H9 (cell line): ENCODE data around the gene RPS19. TPM values are rescaled to one million over a fixed set of nuclear protein-coding genes. Genes with fewer than 3 reads are reported as not detected.

Experiments
- DNase-seq: peaks from one replicate; pipeline ENCODE4 v3.0.0-alpha.2; 2017
- H2AFZ ChIP-seq: one replicate; pipeline ENCODE4 v1.6.1; 2013; ENCODE audit warnings: mild to moderate bottlenecking, low read length, control low read depth, moderate library complexity
- H2AK5ac ChIP-seq: 2 replicates; pipeline ENCODE4 v1.6.1; 2013; ENCODE audit warnings: low read length, control low read depth, mixed read lengths; ENCODE audit not compliant: insufficient read length
- H2BK120ac ChIP-seq: one replicate; pipeline ENCODE4 v1.6.1; 2013; ENCODE audit warnings: low read depth, mild to moderate bottlenecking, low read length, control low read depth, inconsistent platforms; ENCODE audit not compliant: poor library complexity, severe bottlenecking
- H2BK12ac ChIP-seq: 2 replicates; pipeline ENCODE4 v1.6.1; 2013; ENCODE audit warnings: low read length, control low read depth, mixed read lengths, low read depth; ENCODE audit not compliant: insufficient read length
- H2BK15ac ChIP-seq: 2 replicates; pipeline ENCODE4 v1.6.1; 2013; ENCODE audit warnings: low read depth, low read length, control low read depth
- H2BK20ac ChIP-seq: one replicate; pipeline ENCODE4 v1.6.1; 2013; ENCODE audit warnings: low read depth, mild to moderate bottlenecking, low read length, control low read depth, inconsistent platforms; ENCODE audit not compliant: poor library complexity, severe bottlenecking
- H2BK5ac ChIP-seq: 2 replicates; pipeline ENCODE4 v1.6.1; 2013; ENCODE audit warnings: low read length, control low read depth, mixed read lengths; ENCODE audit not compliant: insufficient read length
- H3K14ac ChIP-seq: 2 replicates; pipeline ENCODE4 v1.6.1; 2013; ENCODE audit warnings: low read length, control low read depth; ENCODE audit not compliant: insufficient read depth
- H3K18ac ChIP-seq: 2 replicates; pipeline ENCODE4 v1.6.1; 2013; ENCODE audit warnings: low read depth, mild to moderate bottlenecking, mixed read lengths, low read length, control low read depth; ENCODE audit not compliant: insufficient read length
- H3K23ac ChIP-seq: 2 replicates; pipeline ENCODE4 v1.6.1; 2013; ENCODE audit warnings: low read length, control low read depth, mixed read lengths, low read depth; ENCODE audit not compliant: insufficient read length
- H3K23me2 ChIP-seq: 2 replicates; pipeline ENCODE4 v1.6.1; 2013; ENCODE audit warnings: low read depth, mild to moderate bottlenecking, mixed read lengths, low read length, control low read depth; ENCODE audit not compliant: insufficient read length, poor library complexity, severe bottlenecking
- H3K27ac ChIP-seq: 2 replicates; pipeline ENCODE4 v1.5.1; 2013; ENCODE audit warnings: low read length, control low read depth, mixed read lengths, low read depth; ENCODE audit not compliant: insufficient read length
- H3K27me3 ChIP-seq: 2 replicates; pipeline ENCODE4 v1.6.1; 2013; ENCODE audit warnings: low read length, control low read depth, inconsistent platforms; ENCODE audit not compliant: insufficient read depth
- H3K4ac ChIP-seq: 2 replicates; pipeline ENCODE4 v1.6.1; 2013; ENCODE audit warnings: low read depth, mild to moderate bottlenecking, control low read depth, inconsistent platforms, low read length, moderate library complexity
- H3K4me1 ChIP-seq: 2 replicates; pipeline ENCODE4 v1.6.1; 2013; ENCODE audit warnings: low read length, control low read depth, inconsistent platforms; ENCODE audit not compliant: insufficient read depth
- H3K4me2 ChIP-seq: 2 replicates; pipeline ENCODE4 v1.6.1; 2013; ENCODE audit warnings: low read length, control low read depth, mixed read lengths; ENCODE audit not compliant: insufficient read length, insufficient read depth
- H3K56ac ChIP-seq: 2 replicates; pipeline ENCODE4 v1.6.1; 2013; ENCODE audit warnings: low read depth, mild to moderate bottlenecking, mixed read lengths, low read length, control low read depth; ENCODE audit not compliant: insufficient read length
- H3K79me1 ChIP-seq: 2 replicates; pipeline ENCODE4 v1.6.1; 2013; ENCODE audit warnings: low read depth, mild to moderate bottlenecking, moderate library complexity, low read length, control low read depth, inconsistent platforms; ENCODE audit not compliant: insufficient read depth, poor library complexity, severe bottlenecking
- H3K79me2 ChIP-seq: 2 replicates; pipeline ENCODE4 v1.6.1; 2013; ENCODE audit warnings: low read length, control low read depth, inconsistent platforms; ENCODE audit not compliant: insufficient read depth
- H3K9ac ChIP-seq: 2 replicates; pipeline ENCODE4 v1.6.1; 2013; ENCODE audit warnings: low read length, control low read depth, mixed read lengths; ENCODE audit not compliant: insufficient read length; ENCODE audit errors: extremely low read depth
- H3K9me3 ChIP-seq: one replicate; pipeline ENCODE4 v1.6.1; 2013; ENCODE audit warnings: low read depth, low read length, inconsistent platforms; ENCODE audit not compliant: control insufficient read depth
- H3T11ph ChIP-seq: one replicate; pipeline ENCODE4 v1.6.1; 2013; ENCODE audit warnings: mild to moderate bottlenecking, low read length, control low read depth, inconsistent platforms
- H4K20me1 ChIP-seq: one replicate; pipeline ENCODE4 v1.6.1; 2013; ENCODE audit not compliant: control insufficient read depth, insufficient read length, insufficient read depth
- H4K5ac ChIP-seq: 2 replicates; pipeline ENCODE4 v1.6.1; 2013; ENCODE audit warnings: low read depth, mild to moderate bottlenecking, mixed read lengths, low read length, control low read depth; ENCODE audit not compliant: insufficient read length
- H4K8ac ChIP-seq: replicated peaks from 2 replicates; pipeline ENCODE4 v1.6.1; 2013; ENCODE audit warnings: low read length, control low read depth, mixed read lengths, low read depth; ENCODE audit not compliant: insufficient read length
- H4K91ac ChIP-seq: 2 replicates; pipeline ENCODE4 v1.6.1; 2013; ENCODE audit warnings: low read depth, mild to moderate bottlenecking, moderate library complexity, mixed read lengths, low read length, control low read depth; ENCODE audit not compliant: insufficient read length
- H3K27ac Mint-ChIP-seq, 3 experiments: 2 replicates in 2 of 3; 3 replicates in 1 of 3; pipeline ENCODE4 v1.8.0; 2020 to 2021; ENCODE audit warnings: mixed read lengths in 3 of 3, mild to moderate bottlenecking in 1 of 3, moderate library complexity in 1 of 3
- H3K27me3 Mint-ChIP-seq: 2 replicates; pipeline ENCODE4 v1.8.0; 2021; ENCODE audit warnings: low read depth, mild to moderate bottlenecking, moderate library complexity, mixed read lengths
- H3K36me3 Mint-ChIP-seq, 3 experiments: 2 replicates in 2 of 3; 3 replicates in 1 of 3; pipeline ENCODE4 v1.8.0; 2020 to 2021; ENCODE audit warnings: low read depth in 3 of 3, mixed read lengths in 3 of 3; ENCODE audit not compliant: insufficient read depth in 1 of 3
- H3K4me1 Mint-ChIP-seq, 2 experiments: 2 replicates each; pipeline ENCODE4 v1.8.0; 2020; ENCODE audit warnings: mixed read lengths in 2 of 2
- H3K4me3 Mint-ChIP-seq, 2 experiments: 2 replicates in 1 of 2; 3 replicates in 1 of 2; pipeline ENCODE4 v1.8.0; 2020 to 2021; ENCODE audit warnings: mild to moderate bottlenecking in 2 of 2, mixed read lengths in 2 of 2, moderate library complexity in 1 of 2
- H3K9me3 Mint-ChIP-seq, 2 experiments: 2 replicates in 1 of 2; 3 replicates in 1 of 2; pipeline ENCODE4 v1.8.0; 2020; ENCODE audit warnings: mild to moderate bottlenecking in 2 of 2, mixed read lengths in 2 of 2, moderate library complexity in 1 of 2
- WGBS: extraction: QIAGEN DNeasy Blood & Tissue Kit; methylation state at CpG from one replicate; pipeline ENCODE4 v1.1.7; 2013; ENCODE audit warnings: missing lambda C conversion rate, low lambda C conversion rate, mixed read lengths; ENCODE audit not compliant: insufficient read length; ENCODE audit errors: extremely low coverage; 5-methylcytosine and 5-hydroxymethylcytosine counted together
- total RNA-seq: library from RNA; stranded (reverse); gene quantifications from 2 replicates; pipeline ENCODE4 v1.2.1, GENCODE V29; 2021
- TF ChIP-seq, protein P1 (sequence below): fragments of 200-600 bp; sonication (generic); conservative IDR thresholded peaks from 3 replicates; pipeline ENCODE4 v1.8.0; 2021; ENCODE audit warnings: antibody characterized with exemption, mild to moderate bottlenecking

RPS19 gene
- total RNA-seq, 1 experiment from 2014 or later: 3,024 TPM

DNA sequence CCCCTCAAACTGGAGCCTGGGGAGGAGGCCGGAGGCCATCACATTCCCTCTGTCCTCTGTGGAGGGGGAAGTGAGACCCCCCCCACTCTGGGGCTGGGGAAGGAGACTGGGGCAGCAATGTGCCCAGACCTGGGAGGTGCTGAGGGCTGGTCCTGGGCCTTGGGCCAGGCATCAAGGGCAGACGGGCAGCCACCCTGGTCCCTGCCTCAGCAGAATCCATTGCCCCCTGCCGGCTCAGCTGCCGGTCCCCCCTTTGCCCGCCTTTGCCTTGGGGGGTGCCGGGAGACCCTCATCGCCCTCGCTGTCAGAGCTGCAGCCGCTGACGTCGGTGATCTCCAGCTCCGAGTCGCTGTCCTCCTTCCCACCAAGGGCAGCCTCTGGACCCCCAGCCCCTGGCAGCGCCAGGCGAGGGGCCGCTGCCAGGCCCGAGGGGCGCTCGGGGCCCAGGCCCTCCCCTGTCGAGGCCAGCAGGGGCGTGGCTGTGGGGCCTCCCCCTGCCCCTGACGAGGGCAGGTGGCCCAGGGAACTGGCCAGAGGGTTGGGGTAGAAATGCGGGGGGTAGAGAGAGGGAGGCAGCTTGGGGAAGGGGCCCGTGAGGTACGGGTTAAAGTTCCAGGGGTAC is 48.0 kb downstream of the RPS19 start:
- peaks cover 3% of the 10 kb centered on the region for H3K23me2 ChIP-seq
- no CpG with 5 or more reads among the region's 25 CpGs for WGBS
- H3K36me3 Mint-ChIP-seq: peaks cover 13 to 32% (median 27%) of the 10 kb centered on the region in 3 experiments; a peak in 6 of 7 replicates

More for the DNA sequence above, 48.0 kb downstream of the RPS19 start:
- TF ChIP-seq, protein P1, sequence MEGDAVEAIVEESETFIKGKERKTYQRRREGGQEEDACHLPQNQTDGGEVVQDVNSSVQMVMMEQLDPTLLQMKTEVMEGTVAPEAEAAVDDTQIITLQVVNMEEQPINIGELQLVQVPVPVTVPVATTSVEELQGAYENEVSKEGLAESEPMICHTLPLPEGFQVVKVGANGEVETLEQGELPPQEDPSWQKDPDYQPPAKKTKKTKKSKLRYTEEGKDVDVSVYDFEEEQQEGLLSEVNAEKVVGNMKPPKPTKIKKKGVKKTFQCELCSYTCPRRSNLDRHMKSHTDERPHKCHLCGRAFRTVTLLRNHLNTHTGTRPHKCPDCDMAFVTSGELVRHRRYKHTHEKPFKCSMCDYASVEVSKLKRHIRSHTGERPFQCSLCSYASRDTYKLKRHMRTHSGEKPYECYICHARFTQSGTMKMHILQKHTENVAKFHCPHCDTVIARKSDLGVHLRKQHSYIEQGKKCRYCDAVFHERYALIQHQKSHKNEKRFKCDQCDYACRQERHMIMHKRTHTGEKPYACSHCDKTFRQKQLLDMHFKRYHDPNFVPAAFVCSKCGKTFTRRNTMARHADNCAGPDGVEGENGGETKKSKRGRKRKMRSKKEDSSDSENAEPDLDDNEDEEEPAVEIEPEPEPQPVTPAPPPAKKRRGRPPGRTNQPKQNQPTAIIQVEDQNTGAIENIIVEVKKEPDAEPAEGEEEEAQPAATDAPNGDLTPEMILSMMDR: no peak
- no peaks in the 10 kb centered on the region for H3K79me2 ChIP-seq
- Mint-ChIP-seq H3K9me3 (peaks cover 0 to 2% of the 10 kb centered on the region in 2 experiments; a peak in 1 of 5 replicates), H3K27me3 (peaks cover 3% of the 10 kb centered on the region), H3K27ac (no peak overlapping the region), H3K4me3 (no peak overlapping the region), H3K4me1 (peaks cover 6 to 25% of the 10 kb centered on the region in 2 experiments; a peak in 3 of 4 replicates)
- H3K18ac ChIP-seq: no peak overlapping the region
- no peaks in the 10 kb centered on the region for H4K20me1 ChIP-seq
- no peak overlapping the region for H2AK5ac ChIP-seq
- no peaks in the 10 kb centered on the region for H3K4me1 ChIP-seq
- no peaks in the 10 kb centered on the region for H3K9me3 ChIP-seq
- no peak overlapping the region for H3K4ac ChIP-seq
- H3K27ac ChIP-seq: no peak overlapping the region
- H4K91ac ChIP-seq: no peak overlapping the region
- DNase-seq: no peak
- no peak overlapping the region for H2BK12ac ChIP-seq
- no peak overlapping the region for H2BK15ac ChIP-seq
- H2BK20ac ChIP-seq: no peak overlapping the region
- no peak overlapping the region for H3K23ac ChIP-seq
- no peak overlapping the region for H3T11ph ChIP-seq
- peaks cover 29% of the 10 kb centered on the region for H3K27me3 ChIP-seq
- H3K14ac ChIP-seq: no peak overlapping the region
- H3K56ac ChIP-seq: no peak overlapping the region
- no peaks in the 10 kb centered on the region for H3K79me1 ChIP-seq
- no peak overlapping the region for H3K4me2 ChIP-seq
- H2BK120ac ChIP-seq: no peak overlapping the region
- no peak overlapping the region for H4K8ac ChIP-seq
- H2AFZ ChIP-seq: no peak overlapping the region
- no peak overlapping the region for H4K5ac ChIP-seq
- H2BK5ac ChIP-seq: no peak overlapping the region
- H3K9ac ChIP-seq: no peak overlapping the region
